Smooth muscle cell (in vitro differentiated cells): Measurements from ENCODE around the gene NUMBL. TPM values are rescaled to one million over a fixed set of nuclear protein-coding genes. Genes with fewer than 3 reads are reported as not detected.

Experiments used
- DNase-seq: peaks from one replicate; lab custom pipeline; 2025; ENCODE audit not compliant: unreplicated experiment; lab: John Stamatoyannopoulos, UW
- H2AFZ ChIP-seq: fragments of 200-600 bp; sonication (generic); 2 replicates; pipeline ENCODE4 v1.6.0; 2016; ENCODE audit warnings: antibody characterized with exemption, low read depth, mild to moderate bottlenecking
- H3F3A ChIP-seq: fragments of 200-600 bp; sonication (generic); 2 replicates; pipeline ENCODE4 v1.6.0; 2017; ENCODE audit warnings: antibody characterized with exemption, low read depth
- H3K27ac ChIP-seq: fragments of 200-600 bp; sonication (generic); 2 replicates; pipeline ENCODE4 v1.5.1; 2016; ENCODE audit warnings: low read depth, mild to moderate bottlenecking
- H3K27me3 ChIP-seq: fragments of 200-600 bp; sonication (generic); 2 replicates; pipeline ENCODE4 v1.6.1; 2016; ENCODE audit warnings: low read depth, mild to moderate bottlenecking
- H3K36me3 ChIP-seq: fragments of 200-600 bp; sonication (generic); 2 replicates; pipeline ENCODE4 v1.5.1; 2016; ENCODE audit warnings: low read depth
- H3K4me1 ChIP-seq: fragments of 200-600 bp; sonication (generic); 2 replicates; pipeline ENCODE4 v1.5.1; 2016; ENCODE audit warnings: low read depth
- H3K4me2 ChIP-seq: fragments of 200-600 bp; sonication (generic); 2 replicates; pipeline ENCODE4 v1.6.0; 2016; ENCODE audit warnings: mild to moderate bottlenecking
- H3K4me3 ChIP-seq: fragments of 200-600 bp; sonication (generic); 2 replicates; pipeline ENCODE4 v1.5.1; 2016; ENCODE audit warnings: mild to moderate bottlenecking
- H3K79me2 ChIP-seq: fragments of 200-600 bp; sonication (generic); 2 replicates; pipeline ENCODE4 v1.6.0; 2016; ENCODE audit warnings: low read depth, mild to moderate bottlenecking
- H3K9ac ChIP-seq: fragments of 200-600 bp; sonication (generic); 2 replicates; pipeline ENCODE4 v1.6.0; 2016; ENCODE audit warnings: low read depth
- H3K9me3 ChIP-seq: fragments of 200-600 bp; sonication (generic); replicated peaks from 2 replicates; pipeline ENCODE4 v1.5.1; 2016; ENCODE audit warnings: low read depth
- H4K20me1 ChIP-seq: fragments of 200-600 bp; sonication (generic); 2 replicates; pipeline ENCODE4 v1.6.0; 2016; ENCODE audit warnings: low read depth
- WGBS: methylation state at CpG from one replicate; pipeline ENCODE4 v1.1.7; 2016; ENCODE audit warnings: low lambda C conversion rate; 5-methylcytosine and 5-hydroxymethylcytosine counted together
- polyA plus RNA-seq: library from polyadenylated mRNA; unstranded; fragments of >200 nt; fragmentation: Nextera tagmentation; extraction: Ambion mirVana; gene quantifications from 2 replicates; pipeline ENCODE4 v1.2.1, GENCODE V29; 2016
- total RNA-seq: library from RNA; depleted of rRNA; stranded (reverse); fragments of >200 nt; gene quantifications from 2 replicates; pipeline ENCODE4 v1.2.3, GENCODE V29; 2014
- TF ChIP-seq, protein P1 (sequence below): fragments of 200-600 bp; sonication (generic); IDR thresholded peaks from 2 replicates; pipeline ENCODE4 v1.5.1; 2017; ENCODE audit warnings: borderline replicate concordance, mild to moderate bottlenecking, antibody characterized with exemption; ENCODE audit not compliant: insufficient read depth, poor library complexity, severe bottlenecking

The NUMBL gene
- total and polyA plus RNA-seq, 2 experiments from 2014 or later = 30.5 to 73.0 TPM

DNA sequence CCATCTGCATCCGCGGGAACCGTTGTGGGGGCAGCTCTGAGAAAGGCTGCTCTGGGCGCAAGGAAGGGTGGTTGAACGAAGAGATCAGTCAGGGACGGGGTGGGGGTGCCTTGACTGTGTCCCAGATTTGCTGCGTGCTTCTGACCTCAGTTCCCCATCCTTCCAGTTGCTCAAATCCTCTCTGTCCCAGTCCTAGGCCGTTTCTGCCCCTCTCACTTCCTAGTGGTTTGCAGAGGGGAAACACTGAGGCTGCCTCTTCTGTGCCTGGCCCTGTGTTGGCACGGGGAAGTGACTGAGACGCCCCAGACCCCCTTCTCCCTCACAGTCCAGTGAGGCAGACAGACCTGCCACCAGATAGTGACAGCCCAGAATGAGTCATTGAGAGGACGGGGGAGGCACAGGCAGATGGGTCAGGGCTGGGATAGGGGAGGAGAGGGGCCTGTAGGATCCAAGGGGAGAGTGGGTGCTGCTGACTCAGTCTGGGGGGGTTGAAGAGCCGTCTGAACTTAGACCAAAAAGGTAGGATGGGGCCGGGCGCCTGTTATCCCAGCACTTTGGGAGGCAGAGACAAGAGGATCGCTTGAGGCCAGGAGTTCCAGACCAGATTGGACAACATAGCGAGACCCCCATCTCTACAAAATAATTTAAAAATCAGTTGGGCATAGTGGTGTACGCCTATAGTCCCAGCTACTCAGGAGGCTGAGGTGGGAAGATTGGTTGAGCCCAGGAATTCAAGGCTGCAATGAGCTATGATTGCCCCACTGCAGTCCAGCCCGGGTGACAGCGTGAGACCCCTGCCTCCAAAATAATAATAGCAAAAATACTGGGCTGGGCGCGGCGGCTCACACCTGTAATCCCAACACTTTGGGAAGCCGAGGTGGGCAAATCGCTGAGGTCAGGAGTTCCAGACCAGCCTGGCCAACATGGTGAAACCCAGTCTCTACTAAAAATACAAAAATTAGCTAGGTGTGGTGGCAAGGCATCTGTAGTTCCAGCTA lies 26.5 kb downstream of the NUMBL start:
- Histone ChIP-seq H2AFZ (no peak overlapping the region), H3K4me2 (peak overlapping the region; percentile 82), H3F3A (peaks cover 24% of the 10 kb centered on the region), H3K36me3 (peaks cover 4% of the 10 kb centered on the region), H3K9me3 (no peaks in the 10 kb centered on the region), H3K4me1 (no peaks in the 10 kb centered on the region), H3K9ac (peak overlapping the region; percentile 31), H3K27ac (peak overlapping the region; percentile 79), H3K4me3 (peak overlapping the region; percentile 59), H3K27me3 (no peaks in the 10 kb centered on the region), H3K79me2 (no peaks in the 10 kb centered on the region), H4K20me1 (no peaks in the 10 kb centered on the region)
- WGBS = 49% methylated on average over 23 of the region's 24 CpGs
- TF ChIP-seq, protein P1, sequence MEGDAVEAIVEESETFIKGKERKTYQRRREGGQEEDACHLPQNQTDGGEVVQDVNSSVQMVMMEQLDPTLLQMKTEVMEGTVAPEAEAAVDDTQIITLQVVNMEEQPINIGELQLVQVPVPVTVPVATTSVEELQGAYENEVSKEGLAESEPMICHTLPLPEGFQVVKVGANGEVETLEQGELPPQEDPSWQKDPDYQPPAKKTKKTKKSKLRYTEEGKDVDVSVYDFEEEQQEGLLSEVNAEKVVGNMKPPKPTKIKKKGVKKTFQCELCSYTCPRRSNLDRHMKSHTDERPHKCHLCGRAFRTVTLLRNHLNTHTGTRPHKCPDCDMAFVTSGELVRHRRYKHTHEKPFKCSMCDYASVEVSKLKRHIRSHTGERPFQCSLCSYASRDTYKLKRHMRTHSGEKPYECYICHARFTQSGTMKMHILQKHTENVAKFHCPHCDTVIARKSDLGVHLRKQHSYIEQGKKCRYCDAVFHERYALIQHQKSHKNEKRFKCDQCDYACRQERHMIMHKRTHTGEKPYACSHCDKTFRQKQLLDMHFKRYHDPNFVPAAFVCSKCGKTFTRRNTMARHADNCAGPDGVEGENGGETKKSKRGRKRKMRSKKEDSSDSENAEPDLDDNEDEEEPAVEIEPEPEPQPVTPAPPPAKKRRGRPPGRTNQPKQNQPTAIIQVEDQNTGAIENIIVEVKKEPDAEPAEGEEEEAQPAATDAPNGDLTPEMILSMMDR = no peak
- peak; percentile 30 for DNase-seq

DNA sequence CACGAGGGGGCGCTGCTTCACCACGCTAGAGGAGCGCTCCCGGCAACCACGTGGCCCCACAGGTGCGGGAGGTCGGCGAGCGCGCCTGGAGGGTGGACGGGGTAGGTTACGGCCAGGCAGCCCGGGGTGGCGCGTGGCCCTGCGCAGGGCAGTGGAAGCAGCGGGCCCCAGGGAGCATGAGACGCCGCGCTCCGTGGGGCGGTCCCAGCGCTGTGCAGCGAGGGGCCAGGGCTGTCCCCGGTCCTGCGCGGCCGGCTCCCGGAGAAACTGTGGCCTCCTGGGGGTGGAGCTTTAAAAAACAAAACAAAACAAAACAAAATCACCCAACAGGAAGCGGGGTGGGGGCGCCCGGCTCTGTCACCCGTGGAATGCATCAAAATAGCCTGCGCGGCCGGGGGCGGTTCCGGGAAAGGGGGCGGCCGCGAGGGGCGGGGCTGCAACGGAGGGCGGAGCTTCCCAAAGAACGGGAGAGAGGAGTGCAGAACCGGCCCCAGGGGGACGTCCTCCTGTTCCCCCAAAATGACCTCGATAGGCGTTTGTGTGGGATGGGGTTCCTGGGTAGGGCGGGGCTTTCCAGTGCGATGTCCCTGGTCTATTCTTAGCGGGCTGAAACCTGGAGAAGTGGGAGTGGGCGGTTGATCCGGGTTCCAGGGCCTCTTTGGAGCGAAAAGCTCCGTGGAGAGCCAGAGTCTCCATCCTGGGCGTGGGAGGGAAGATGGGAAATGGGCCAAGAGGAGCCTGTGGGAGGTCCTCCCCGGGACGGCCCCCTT lies 27.3 kb downstream of the NUMBL start:
- Histone ChIP-seq H3K4me2 (peak overlapping the region; percentile 82), H3K79me2 (no peaks in the 10 kb centered on the region), H2AFZ (no peak overlapping the region), H3K36me3 (no peaks in the 10 kb centered on the region), H4K20me1 (no peaks in the 10 kb centered on the region), H3K9me3 (no peaks in the 10 kb centered on the region), H3F3A (peaks cover 24% of the 10 kb centered on the region), H3K27me3 (no peaks in the 10 kb centered on the region), H3K4me1 (no peaks in the 10 kb centered on the region), H3K27ac (peak overlapping the region; percentile 79), H3K4me3 (peak overlapping the region; percentile 59), H3K9ac (peak overlapping the region; percentile 31)
- under 1% methylated on average over 58 of the region's 60 CpGs for WGBS
- DNase-seq = peak; percentile 88
- TF ChIP-seq, protein P1 = peak; percentile 99

DNA sequence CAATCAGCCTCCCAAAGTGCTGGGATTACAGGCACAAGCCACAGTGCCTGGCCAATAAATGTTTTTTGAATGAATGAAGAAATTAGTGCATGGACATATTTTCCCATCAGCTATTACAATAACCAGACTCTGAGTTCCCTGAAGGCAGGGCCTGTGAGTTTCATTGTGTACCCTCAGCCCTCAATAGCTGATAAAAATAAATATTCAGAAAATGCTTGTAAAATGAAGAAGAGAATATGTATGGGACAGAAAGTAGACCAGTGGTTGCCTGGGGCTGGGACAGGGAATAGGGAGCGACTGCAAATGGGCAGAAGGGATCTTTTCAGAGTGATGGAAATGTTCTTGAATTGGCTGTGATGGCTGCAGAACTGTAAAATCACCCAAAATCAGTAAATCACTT lies 28.8 kb downstream of the NUMBL start:
- Histone ChIP-seq H3K4me2 (no peak overlapping the region), H3K36me3 (no peaks in the 10 kb centered on the region), H3K4me1 (no peaks in the 10 kb centered on the region), H4K20me1 (no peaks in the 10 kb centered on the region), H3K27ac (no peak overlapping the region), H3K9me3 (no peaks in the 10 kb centered on the region), H3K79me2 (no peaks in the 10 kb centered on the region), H3F3A (peaks cover 18% of the 10 kb centered on the region), H3K4me3 (no peak overlapping the region), H2AFZ (no peak overlapping the region), H3K9ac (no peak overlapping the region), H3K27me3 (no peaks in the 10 kb centered on the region)
- TF ChIP-seq, protein P1 = no peak
- no peak for DNase-seq
- 86% methylated on average over 1 of the region's 1 CpG for WGBS
